ENCODE measurements around the gene TMEM97. TPM values are rescaled to one million over a fixed set of nuclear protein-coding genes. Genes with fewer than 3 reads are reported as not detected.

The TMEM97 gene
- total RNA-seq, 1 donor from 2014 or later = 16.1 TPM

GRCh38 chr17:28315846-28316705, 2.9 kb upstream of the TMEM97 start:
- CTCF ChIA-PET = no interaction called here
- Mint-ChIP-seq H3K4me1 (peaks cover 25% of the 10 kb centered on the region), H3K9me3 (no peaks in the 10 kb centered on the region), H3K27ac (no peak overlapping the region), H3K36me3 (ENCODE audit: low read depth) (peaks cover 3% of the 10 kb centered on the region), H3K4me3 (no peak overlapping the region), H3K27me3 (no peaks in the 10 kb centered on the region)
- no peak for ATAC-seq (ENCODE audit: low read depth)
- POLR2A ChIA-PET = no interaction called here
- no peak for TF ChIP-seq CTCF (IDR thresholded peaks at IDR 0.05)
- intact Hi-C loops (cut with micrococcal nuclease) = loop anchor here (5.0 to 10.0 kb wide), 2 partner anchors 56 to 271 kb away; partner anchors contain the start of genes NLK, SARM1 and VTN
- DNase-seq = no peak

GRCh38 chr17:28317099-28317965, 1.7 kb upstream of the TMEM97 start:
- DNase-seq = no peak
- TF ChIP-seq CTCF (IDR thresholded peaks at IDR 0.05) = no peak
- ChIA-PET POLR2A (interaction anchor here (2.5 to 2.8 kb wide), 2 partner anchors 18 to 40 kb away, joined by 7 to 20 read pairs; partner anchors contain the start of genes IFT20, POLDIP2 and TNFAIP1), CTCF (no interaction called here)
- Mint-ChIP-seq H3K9me3 (no peaks in the 10 kb centered on the region), H3K4me3 (peak overlapping the region; percentile 90), H3K36me3 (ENCODE audit: low read depth) (peaks cover 3% of the 10 kb centered on the region), H3K27ac (no peak overlapping the region), H3K4me1 (peaks cover 25% of the 10 kb centered on the region), H3K27me3 (no peaks in the 10 kb centered on the region)
- ATAC-seq (ENCODE audit: low read depth) = no peak
- intact Hi-C loops (cut with micrococcal nuclease) = loop anchor here (5.0 to 10.0 kb wide), 2 partner anchors 55 to 273 kb away; partner anchors contain the start of genes NLK, SARM1 and VTN

GRCh38 chr17:28317966-28318758, 838 bp upstream of the TMEM97 start:
- Mint-ChIP-seq H3K4me3 (peak overlapping the region; percentile 90), H3K27me3 (no peaks in the 10 kb centered on the region), H3K27ac (peak overlapping the region; percentile 76), H3K9me3 (no peaks in the 10 kb centered on the region), H3K36me3 (ENCODE audit: low read depth) (peaks cover 3% of the 10 kb centered on the region), H3K4me1 (peaks cover 25% of the 10 kb centered on the region)
- POLR2A ChIA-PET = interaction anchor here (0.7 to 2.8 kb wide), 4 partner anchors 17 to 821 kb away, joined by 3 to 20 read pairs (median 5); partner anchors contain the start of genes ALDOC, IFT20, POLDIP2 and TNFAIP1
- DNase-seq = no peak
- CTCF ChIA-PET = no interaction called here
- no peak for ATAC-seq (ENCODE audit: low read depth)
- intact Hi-C loops (cut with micrococcal nuclease) = loop anchor here (5.0 to 10.0 kb wide), 2 partner anchors 54 to 273 kb away; partner anchors contain the start of genes NLK, SARM1 and VTN
- TF ChIP-seq CTCF (IDR thresholded peaks at IDR 0.05) = no peak

GRCh38 chr17:28319598-28319935, 567 bp downstream of the TMEM97 start:
- H3K36me3 Mint-ChIP-seq (ENCODE audit: low read depth) = peaks cover 3% of the 10 kb centered on the region
- no peaks in the 10 kb centered on the region for H3K27me3 Mint-ChIP-seq
- no peak for DNase-seq
- no peaks in the 10 kb centered on the region for H3K9me3 Mint-ChIP-seq
- H3K27ac Mint-ChIP-seq = peak overlapping the region; percentile 76
- ChIA-PET POLR2A (interaction anchor here (1.4 to 2.8 kb wide), 3 partner anchors 16 to 257 kb away, joined by 3 to 20 read pairs (median 7); partner anchors contain the start of genes ALDOC, IFT20, POLDIP2 and TNFAIP1), CTCF (interaction anchor here (0.9 kb wide), 1 partner anchor 97 kb away, joined by 5 read pairs; no protein-coding TSS in a partner anchor)
- no peak for ATAC-seq (ENCODE audit: low read depth)
- intact Hi-C loops (cut with micrococcal nuclease) = loop anchor here (1.0 to 10.0 kb wide), 4 partner anchors 16 to 275 kb away; partner anchors contain the start of genes IFT20, NLK, POLDIP2 and SARM1
- H3K4me1 Mint-ChIP-seq = peaks cover 25% of the 10 kb centered on the region
- H3K4me3 Mint-ChIP-seq = peak overlapping the region; percentile 90
- no peak for TF ChIP-seq CTCF (IDR thresholded peaks at IDR 0.05)

All from activated B cell treated with CpG ODN at 0.5 μM for 24 hours (primary cell).